Natural killer cell (primary cell): Measurements from ENCODE around the gene MGMT. TPM values are rescaled to one million over a fixed set of nuclear protein-coding genes. Genes with fewer than 3 reads are reported as not detected.

Source experiments
- ATAC-seq, 3 donors: fragments of 150-1000 bp in 2 of 3; fragments of 200-7000 bp in 1 of 3; cut with Tn5 transposase; 1 replicate in 1 of 3; 2 replicates in 2 of 3; pipeline ENCODE4 v1.10.0; 2021; ENCODE audit warnings: mild to moderate bottlenecking in 2 of 3, moderate library complexity in 2 of 3
- DNase-seq, 2 donors: peaks; one replicate each; pipeline versions ENCODE4 v3.0.0 to v3.0.0-alpha.2; 2013 to 2021; ENCODE audit warnings: mixed read lengths in 1 of 2
- H3K27ac ChIP-seq: one replicate; pipeline ENCODE4 v1.5.1; 2013; ENCODE audit warnings: mild to moderate bottlenecking, low read length
- H3K27me3 ChIP-seq: one replicate; pipeline ENCODE4 v1.6.1; 2013; ENCODE audit warnings: low read length; ENCODE audit not compliant: control insufficient read depth, insufficient read depth
- H3K36me3 ChIP-seq: one replicate; pipeline ENCODE4 v1.6.1; 2013; ENCODE audit warnings: low read length; ENCODE audit not compliant: control insufficient read depth, insufficient read depth
- H3K4me1 ChIP-seq: one replicate; pipeline ENCODE4 v1.6.1; 2013; ENCODE audit warnings: low read length; ENCODE audit not compliant: control insufficient read depth, insufficient read depth
- H3K4me3 ChIP-seq: one replicate; pipeline ENCODE4 v1.5.1; 2013; ENCODE audit warnings: low read length
- H3K9me3 ChIP-seq: one replicate; pipeline ENCODE4 v1.6.1; 2013; ENCODE audit warnings: low read length; ENCODE audit not compliant: control insufficient read depth, insufficient read depth
- H3K27ac Mint-ChIP-seq, 2 donors: one replicate each; pipeline ENCODE4 v1.8.0; 2022; ENCODE audit warnings: mild to moderate bottlenecking in 2 of 2, mixed read lengths in 2 of 2, moderate library complexity in 1 of 2
- H3K27me3 Mint-ChIP-seq, 2 donors: one replicate each; pipeline ENCODE4 v1.8.0; 2022; ENCODE audit warnings: low read depth in 2 of 2, mixed read lengths in 2 of 2
- H3K36me3 Mint-ChIP-seq: one replicate; pipeline ENCODE4 v1.8.0; 2022; ENCODE audit warnings: mixed read lengths
- H3K4me1 Mint-ChIP-seq, 2 donors: one replicate each; pipeline ENCODE4 v1.8.0; 2022; ENCODE audit warnings: mixed read lengths in 2 of 2
- H3K4me3 Mint-ChIP-seq: one replicate; pipeline ENCODE4 v1.8.0; 2022; ENCODE audit warnings: mild to moderate bottlenecking, moderate library complexity, mixed read lengths
- H3K9me3 Mint-ChIP-seq, 2 donors: one replicate each; pipeline ENCODE4 v1.8.0; 2022; ENCODE audit warnings: mixed read lengths in 2 of 2
- CTCF ChIP-seq: fragments of 200-600 bp; IDR thresholded peaks from one replicate; pipeline ENCODE4 v1.8.0; 2022; ENCODE audit warnings: antibody characterized with exemption
- WGBS: methylation state at CpG from one replicate; pipeline ENCODE4 v1.1.7; 2013; ENCODE audit warnings: missing lambda C conversion rate; ENCODE audit not compliant: insufficient coverage; 5-methylcytosine and 5-hydroxymethylcytosine counted together
- intact Hi-C: fragments of 100-400 bp; cut with micrococcal nuclease; formaldehyde crosslinking; loops from one replicate; pipeline ENCODE4 v1.14.2; 2022
- total RNA-seq, 4 donors: library from RNA; stranded (reverse); fragments of 120-200 nt in 1 of 4; gene quantifications; one replicate each; pipeline versions ENCODE4 v1.2.3 to v1.2.4, GENCODE V29; 2013 to 2022

Gene MGMT
- total RNA-seq, 3 donors from 2014 or later (not counting 1 experiment from before 2014, with no cell fraction given), result 16.5 to 19.7 (median 18.8) TPM

- Mint-ChIP-seq H3K4me1 (peaks cover 5 to 10% of the 10 kb centered on the region in 2 donors), H3K27me3 (no peaks in the 10 kb centered on the region), H3K9me3 (no peaks in the 10 kb centered on the region), H3K4me3 (no peak overlapping the region), H3K36me3 (no peaks in the 10 kb centered on the region), H3K27ac (no peak overlapping the region)
- DNase-seq (no peak), ATAC-seq (no peak)
- Histone ChIP-seq H3K27me3 (no peaks in the 10 kb centered on the region), H3K4me1 (no peaks in the 10 kb centered on the region), H3K27ac (no peak overlapping the region), H3K36me3 (no peaks in the 10 kb centered on the region), H3K4me3 (no peak overlapping the region), H3K9me3 (no peaks in the 10 kb centered on the region)
- intact Hi-C loops, result no loop called here
- 95% methylated on average over 6 of the region's 6 CpGs for WGBS
- no peak for TF ChIP-seq CTCF
Observed at GRCh38 chr10:129648856-129649255, 181.8 kb downstream of the MGMT start.

GRCh38 chr10:129652021-129652420 lies 185.0 kb downstream of the MGMT start:
- DNase-seq (no peak), ATAC-seq (no peak)
- intact Hi-C loops, result loop anchor here (5.0 kb wide), 1 partner anchor 40 kb away; no protein-coding TSS in a partner anchor
- Mint-ChIP-seq H3K4me3 (no peak overlapping the region), H3K27ac (no peak overlapping the region), H3K27me3 (no peaks in the 10 kb centered on the region), H3K9me3 (no peaks in the 10 kb centered on the region), H3K36me3 (no peaks in the 10 kb centered on the region), H3K4me1 (peaks cover 5 to 13% of the 10 kb centered on the region in 2 donors)
- Histone ChIP-seq H3K4me3 (no peak overlapping the region), H3K9me3 (no peaks in the 10 kb centered on the region), H3K36me3 (no peaks in the 10 kb centered on the region), H3K27ac (no peak overlapping the region), H3K4me1 (peaks cover 5% of the 10 kb centered on the region), H3K27me3 (no peaks in the 10 kb centered on the region)
- TF ChIP-seq CTCF, result no peak
- WGBS, result 97% methylated on average over 15 of the region's 15 CpGs

GRCh38 chr10:129652521-129653201 lies 185.6 kb downstream of the MGMT start:
- intact Hi-C loops, result loop anchor here (5.0 kb wide), 1 partner anchor 40 kb away; no protein-coding TSS in a partner anchor
- ATAC-seq, result no peak
- Histone ChIP-seq H3K27me3 (no peaks in the 10 kb centered on the region), H3K9me3 (no peaks in the 10 kb centered on the region), H3K27ac (no peak overlapping the region), H3K4me3 (no peak overlapping the region), H3K36me3 (no peaks in the 10 kb centered on the region), H3K4me1 (peaks cover 5% of the 10 kb centered on the region)
- Mint-ChIP-seq H3K27ac (no peak overlapping the region), H3K36me3 (no peaks in the 10 kb centered on the region), H3K9me3 (no peaks in the 10 kb centered on the region), H3K4me3 (no peak overlapping the region), H3K4me1 (peaks cover 5 to 13% of the 10 kb centered on the region in 2 donors), H3K27me3 (no peaks in the 10 kb centered on the region)
- WGBS, result 96% methylated on average over 22 of the region's 22 CpGs
- no peak for TF ChIP-seq CTCF
- no peak for DNase-seq

DNA sequence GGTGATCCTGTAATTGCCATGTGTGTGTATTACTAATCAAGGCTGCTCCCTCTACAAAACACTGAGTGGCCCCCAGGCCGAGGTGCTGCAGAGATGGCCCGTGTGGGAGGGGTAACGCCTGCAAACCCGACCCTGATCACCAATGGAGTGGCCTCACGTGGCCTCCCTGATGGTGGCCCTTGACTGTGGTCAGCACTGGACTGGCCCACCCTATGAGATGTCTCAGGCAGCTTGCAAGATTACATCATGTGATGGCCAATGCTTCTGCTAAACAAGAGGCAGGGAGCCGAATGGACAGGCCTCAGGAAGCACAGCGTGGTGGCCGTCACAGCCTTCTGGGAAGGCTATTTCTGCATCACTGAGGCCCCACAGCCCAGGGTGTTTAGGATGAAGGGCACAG lies 186.4 kb downstream of the MGMT start:
- intact Hi-C loops, result loop anchor here (5.0 kb wide), 1 partner anchor 41 kb away; no protein-coding TSS in a partner anchor
- WGBS, result 94% methylated on average over 8 of the region's 8 CpGs

More for the DNA sequence above, 186.4 kb downstream of the MGMT start:
- Histone ChIP-seq H3K9me3 (no peaks in the 10 kb centered on the region), H3K36me3 (no peaks in the 10 kb centered on the region), H3K27me3 (no peaks in the 10 kb centered on the region), H3K4me1 (peaks cover 5% of the 10 kb centered on the region), H3K27ac (no peak overlapping the region), H3K4me3 (no peak overlapping the region)
- ATAC-seq (no peak), DNase-seq (no peak)
- H3K9me3 Mint-ChIP-seq, result no peaks in the 10 kb centered on the region
- no peaks in the 10 kb centered on the region for H3K36me3 Mint-ChIP-seq
- H3K4me3 Mint-ChIP-seq, result no peak overlapping the region
- no peak for TF ChIP-seq CTCF
- H3K4me1 Mint-ChIP-seq, result peaks cover 5 to 13% of the 10 kb centered on the region in 2 donors
- no peak overlapping the region for H3K27ac Mint-ChIP-seq
- no peaks in the 10 kb centered on the region for H3K27me3 Mint-ChIP-seq
